GM18858 (cell line): Measurements from ENCODE around the gene MRM2.

Experiments used
- ATAC-seq: cut with Tn5 transposase; IDR thresholded peaks from one replicate; pipeline ENCODE4 v1.9.1; 2021; ENCODE audit not compliant: unreplicated experiment

The MRM2 gene

DNA sequence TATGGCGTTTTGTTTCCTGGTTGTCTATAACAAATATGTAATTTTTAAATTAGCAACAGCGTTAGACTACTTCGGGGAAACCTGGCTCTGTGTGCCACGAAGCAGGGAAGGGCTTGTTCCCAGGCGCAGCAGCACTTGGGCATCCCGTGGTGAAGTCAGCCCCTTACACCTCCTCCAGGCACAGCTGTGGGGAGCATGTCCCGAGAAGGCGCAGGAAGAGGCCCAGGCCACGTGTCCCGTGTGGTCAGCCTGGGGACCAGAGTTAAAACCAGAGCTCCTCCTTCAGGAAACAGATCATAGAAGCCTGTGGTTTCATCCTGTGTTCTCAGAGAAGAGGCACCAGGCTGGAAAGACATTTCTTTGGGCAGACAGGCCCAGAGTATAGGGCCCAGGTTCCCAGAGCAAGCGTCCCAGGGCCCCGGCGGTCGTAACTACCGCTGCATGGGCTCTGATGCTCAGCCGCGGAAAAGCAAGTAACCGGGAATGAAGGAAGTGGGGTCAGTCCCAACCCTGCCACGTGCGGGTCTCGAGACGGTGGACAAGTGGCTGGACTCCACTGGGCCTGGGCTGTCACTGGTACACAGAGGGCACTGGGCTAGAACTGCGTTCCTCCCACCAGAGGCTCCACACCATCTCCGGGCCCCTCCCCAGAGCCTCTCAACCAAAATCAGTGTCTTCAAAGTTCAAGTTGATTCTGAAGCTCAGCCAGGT lies 7.1 kb upstream of the MRM2 start:
- ATAC-seq, result no peak

DNA sequence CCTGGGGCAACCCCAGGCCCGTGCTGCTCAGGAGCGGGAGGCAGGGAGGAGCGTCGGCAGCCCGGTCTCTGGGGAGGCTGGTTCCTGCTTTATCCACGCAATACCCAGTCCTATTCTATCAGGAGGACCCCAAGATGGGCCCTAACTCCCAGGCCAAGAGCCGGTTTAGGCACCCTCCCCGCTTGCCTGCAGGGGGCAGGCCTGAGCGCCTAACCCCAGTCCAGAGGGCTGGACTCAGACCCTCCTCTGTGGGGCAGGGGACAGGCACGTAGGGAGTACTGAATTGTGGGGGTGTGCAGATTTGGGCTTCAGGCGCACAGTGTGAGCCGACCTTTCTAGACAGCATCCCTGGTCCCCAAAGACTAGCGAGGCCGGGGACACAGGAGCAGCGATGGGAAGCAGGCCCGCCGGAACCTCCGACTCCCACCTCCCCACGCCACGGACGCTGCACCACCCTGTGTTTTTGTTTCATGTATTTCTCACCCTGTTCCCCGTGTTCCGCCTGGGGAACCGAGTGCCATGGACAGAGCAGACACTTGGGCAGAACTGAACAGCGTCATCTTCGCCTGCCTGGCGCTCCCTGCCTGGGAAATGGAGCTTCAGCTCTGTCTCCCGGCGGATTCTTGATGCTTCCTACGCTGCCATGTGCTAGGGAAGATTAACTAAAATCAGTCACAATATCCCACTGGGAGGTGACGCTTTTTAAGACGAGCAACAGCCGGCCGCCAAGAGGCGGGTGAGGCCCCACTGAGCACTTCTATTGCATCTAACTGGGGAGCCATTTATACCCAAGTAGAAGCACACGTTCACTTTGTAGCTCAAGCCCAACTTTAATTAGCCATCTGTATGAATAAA lies 5.4 kb upstream of the MRM2 start:
- no peak for ATAC-seq

DNA sequence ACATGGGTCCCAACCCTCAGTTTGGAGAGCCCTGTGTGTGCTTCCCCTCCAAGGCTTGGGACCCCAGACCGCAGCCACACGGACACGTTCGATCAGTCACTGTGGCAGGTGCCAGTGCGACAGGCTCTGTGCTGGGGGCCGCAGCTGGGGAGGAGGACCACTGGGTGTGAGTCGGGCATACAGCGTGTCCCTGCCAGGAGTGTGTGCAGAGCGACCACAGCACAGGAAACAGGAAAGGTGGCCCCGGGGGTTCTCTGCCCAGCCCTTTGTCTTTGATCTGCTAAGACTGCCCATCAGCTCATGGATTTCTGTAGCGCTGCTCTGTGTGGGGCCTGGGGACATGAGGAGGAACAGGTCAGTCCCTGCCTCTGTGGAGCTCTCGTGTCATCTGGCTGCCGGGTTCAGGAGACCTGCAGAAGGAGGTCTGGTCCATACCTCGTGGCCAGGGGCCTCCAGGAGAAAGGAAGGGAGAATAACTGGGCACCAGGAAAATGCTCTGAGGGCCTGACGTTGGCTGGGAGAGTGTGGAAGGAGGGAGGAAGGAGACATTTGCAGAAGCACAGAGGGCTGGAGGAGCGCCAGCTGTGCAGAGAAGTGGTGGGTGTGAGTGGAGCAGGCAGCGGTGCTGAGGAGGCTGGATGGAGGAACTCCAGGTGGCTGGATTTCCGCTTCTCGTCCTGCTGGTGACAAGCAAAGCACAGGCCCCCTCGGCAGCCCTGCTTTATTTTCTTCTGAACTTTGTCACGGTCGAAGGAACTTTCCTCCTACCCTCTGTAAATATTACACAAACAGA lies 4.1 kb upstream of the MRM2 start:
- no peak for ATAC-seq

DNA sequence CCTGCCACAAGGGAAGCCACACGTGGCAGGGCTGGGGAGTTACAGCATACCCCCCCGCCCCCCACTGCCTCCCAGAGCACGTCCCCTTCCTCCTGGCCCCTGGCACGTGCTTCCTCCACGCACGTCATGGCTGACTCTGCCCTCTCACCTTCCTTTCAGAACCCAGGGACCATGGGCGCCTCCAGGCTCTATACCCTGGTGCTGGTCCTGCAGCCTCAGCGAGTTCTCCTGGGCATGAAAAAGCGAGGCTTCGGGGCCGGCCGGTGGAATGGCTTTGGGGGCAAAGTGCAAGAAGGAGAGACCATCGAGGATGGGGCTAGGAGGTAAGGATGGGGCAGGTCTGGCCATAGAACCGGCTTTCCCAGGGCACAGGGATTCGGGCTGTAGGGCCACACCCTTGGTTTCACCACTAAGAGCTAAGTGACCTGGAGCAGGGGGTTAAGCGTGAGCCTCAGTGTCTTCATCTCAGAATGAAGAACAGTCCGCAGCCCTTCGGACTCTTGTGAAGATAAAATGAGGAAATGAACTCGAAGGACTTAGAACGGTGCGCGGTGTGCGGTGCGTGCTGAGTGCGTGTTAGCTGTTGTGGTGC lies 2.5 kb upstream of the MRM2 start:
- ATAC-seq, result no peak

DNA sequence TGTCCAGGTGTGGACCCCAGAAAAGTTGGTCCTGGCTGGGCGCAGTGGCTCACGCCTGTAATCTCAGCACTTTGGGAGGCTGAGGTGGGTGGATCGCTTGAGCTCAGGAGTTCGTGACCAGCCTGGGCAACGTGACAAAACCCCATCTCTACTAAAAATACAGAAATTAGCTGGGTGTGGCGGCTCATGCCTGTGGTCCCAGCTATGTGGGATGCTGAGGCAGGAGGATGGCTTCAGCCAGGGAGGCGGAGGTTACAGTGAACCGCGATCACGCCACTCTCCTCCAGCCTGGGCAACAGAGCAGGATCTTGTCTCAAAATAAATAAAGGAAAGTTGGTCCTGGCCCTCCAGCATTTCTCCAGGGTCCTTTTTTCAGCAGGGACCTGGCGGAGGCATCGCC lies 1.5 kb upstream of the MRM2 start:
- no peak for ATAC-seq

DNA sequence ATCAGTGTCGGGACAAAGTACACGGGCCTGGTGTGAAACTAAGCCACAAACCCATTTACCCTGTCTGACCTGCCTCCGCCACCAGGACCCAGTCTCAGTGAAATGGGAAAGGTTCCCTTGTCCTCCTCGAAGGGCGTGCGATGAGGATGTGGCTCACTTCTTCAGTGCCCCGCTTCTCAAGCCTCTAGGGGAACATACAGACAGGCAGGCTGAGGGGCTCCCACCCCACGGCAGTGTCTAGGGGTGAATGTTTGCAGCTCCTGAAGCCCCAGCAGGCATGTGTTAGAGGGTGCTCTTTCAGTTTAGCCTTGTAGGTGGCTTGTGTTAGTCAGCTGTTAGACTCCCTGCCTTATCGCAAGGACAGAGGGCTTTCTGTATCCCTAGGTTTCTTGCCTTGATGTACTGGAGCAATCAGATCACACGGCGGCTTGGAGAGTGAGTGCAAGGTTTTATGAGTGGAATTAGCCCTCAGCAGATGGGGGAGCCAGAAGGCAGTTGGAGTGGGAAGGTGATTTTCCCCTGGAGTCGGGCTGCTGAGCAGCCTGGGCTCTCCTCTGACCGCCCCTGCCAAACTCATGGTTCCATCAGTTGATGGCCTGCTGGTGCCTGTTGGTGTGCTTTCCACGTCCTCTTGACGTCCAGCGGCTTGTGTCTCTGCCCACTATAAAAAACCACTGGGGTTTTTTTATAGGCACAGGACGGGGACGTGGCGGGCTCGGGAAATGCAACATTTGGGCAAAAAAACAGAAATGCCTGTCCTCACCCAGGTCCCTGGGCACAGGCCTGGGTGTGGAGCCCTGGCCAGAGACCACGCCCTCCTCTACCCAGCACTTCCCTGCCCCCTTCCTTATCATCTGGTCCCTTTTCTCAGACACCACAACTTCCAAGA lies 780 bp upstream of the MRM2 start:
- ATAC-seq, result no peak

DNA sequence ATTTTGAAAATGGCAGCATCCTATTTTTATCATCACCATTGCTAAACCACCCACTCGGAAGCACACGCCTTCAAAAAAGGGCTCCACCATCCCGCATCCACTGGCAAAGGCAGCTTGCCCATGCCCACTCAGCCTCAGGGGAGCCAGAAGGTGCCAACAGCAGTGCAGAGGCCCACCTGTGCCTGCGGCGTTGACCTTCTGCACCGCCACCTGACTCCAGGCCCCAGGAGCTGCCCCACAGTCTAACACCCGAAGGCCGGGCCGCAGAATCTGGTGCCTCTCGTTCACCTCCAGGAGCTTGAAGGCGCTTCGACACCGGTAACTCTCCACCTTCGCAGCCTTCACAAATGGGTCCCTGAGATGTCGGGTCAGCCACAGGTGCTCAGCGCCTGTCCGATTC lies 2.8 kb downstream of the MRM2 start:
- no peak for ATAC-seq

DNA sequence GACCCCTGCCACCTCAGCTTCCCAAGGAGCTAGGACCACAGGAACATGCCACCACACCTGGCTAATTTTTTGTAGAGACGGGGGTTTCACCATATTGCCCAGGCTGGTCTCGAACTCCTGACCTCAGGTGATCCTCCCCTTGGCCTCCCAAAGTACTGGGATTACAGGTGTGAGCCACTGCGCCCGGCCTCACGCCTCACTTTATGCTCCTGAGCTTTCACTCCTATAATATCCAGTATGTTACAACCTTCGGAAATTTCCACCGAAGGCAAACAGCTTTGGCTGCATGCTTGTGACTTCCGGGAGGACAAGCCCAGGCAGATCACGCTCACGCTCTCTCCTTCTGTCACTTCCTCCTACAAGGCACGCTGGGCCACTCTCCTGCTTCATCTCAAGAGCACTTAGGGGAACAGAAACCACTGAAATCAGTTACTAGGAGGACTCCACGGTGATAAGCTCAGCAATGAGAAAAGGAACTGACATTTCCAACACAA lies 4.8 kb downstream of the MRM2 start:
- ATAC-seq, result peak; percentile 75

DNA sequence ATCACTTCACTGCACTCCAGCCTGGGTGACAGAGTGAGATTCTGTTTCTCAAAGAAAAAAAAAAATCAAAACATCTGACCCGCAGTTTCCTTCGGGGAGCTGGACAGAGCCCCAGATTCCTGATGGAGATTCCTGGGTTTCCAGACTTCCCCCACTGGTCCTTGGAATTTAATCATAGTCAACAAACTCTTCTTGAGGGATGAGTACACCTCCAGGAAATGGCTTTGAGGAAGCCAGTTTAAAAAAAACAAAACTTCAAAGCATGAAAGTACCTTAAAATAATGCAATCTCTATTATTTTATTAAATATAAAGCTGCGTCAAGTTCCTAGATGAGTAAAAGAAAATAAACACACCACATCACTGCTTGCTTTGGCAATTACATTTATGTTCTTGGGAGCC lies 8.1 kb downstream of the MRM2 start:
- ATAC-seq, result no peak

DNA sequence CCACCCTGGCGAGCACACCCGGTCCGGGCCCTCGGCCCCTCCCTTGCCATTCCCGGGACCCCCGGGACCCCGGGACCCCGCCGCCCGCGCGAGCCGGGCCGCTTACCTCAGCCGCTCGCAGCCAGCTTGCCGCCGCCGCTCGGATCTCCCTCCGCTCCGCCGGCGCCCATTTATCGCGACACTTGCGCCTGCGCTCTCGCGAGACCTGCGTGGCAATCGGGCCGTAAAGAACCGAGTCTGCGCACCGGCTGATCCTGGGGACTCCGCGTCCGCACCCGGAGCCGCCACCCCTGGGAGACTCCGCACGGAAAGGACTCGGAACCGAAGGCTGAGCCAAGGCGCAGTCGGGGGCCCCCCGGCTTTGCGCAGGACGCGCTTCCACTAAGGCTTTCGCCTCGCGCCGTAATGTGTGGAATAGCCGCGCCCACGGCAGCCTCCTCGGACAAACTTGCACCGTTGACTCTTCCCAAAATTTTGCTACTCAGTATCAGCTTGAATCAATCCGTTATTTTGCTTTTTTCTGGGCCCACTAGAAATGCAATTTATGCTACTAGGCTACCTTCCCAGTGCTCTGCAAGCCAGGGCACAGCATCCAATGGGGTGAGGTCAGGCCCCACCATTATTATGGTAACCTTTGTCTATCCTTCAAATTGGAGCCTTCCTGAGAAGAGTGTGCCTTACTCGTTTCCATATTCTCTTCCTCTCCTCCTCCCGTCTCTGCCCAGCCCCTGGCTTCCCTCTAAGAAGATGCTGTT lies 9.1 kb downstream of the MRM2 start, which contains the start of gene MAD1L1:
MAD1L1 (minus strand) TSS at position 180 of the 755 bp plus-strand sequence. CDS start 2,812 bp downstream, outside the sequence.
- peak; percentile 35 for ATAC-seq

DNA sequence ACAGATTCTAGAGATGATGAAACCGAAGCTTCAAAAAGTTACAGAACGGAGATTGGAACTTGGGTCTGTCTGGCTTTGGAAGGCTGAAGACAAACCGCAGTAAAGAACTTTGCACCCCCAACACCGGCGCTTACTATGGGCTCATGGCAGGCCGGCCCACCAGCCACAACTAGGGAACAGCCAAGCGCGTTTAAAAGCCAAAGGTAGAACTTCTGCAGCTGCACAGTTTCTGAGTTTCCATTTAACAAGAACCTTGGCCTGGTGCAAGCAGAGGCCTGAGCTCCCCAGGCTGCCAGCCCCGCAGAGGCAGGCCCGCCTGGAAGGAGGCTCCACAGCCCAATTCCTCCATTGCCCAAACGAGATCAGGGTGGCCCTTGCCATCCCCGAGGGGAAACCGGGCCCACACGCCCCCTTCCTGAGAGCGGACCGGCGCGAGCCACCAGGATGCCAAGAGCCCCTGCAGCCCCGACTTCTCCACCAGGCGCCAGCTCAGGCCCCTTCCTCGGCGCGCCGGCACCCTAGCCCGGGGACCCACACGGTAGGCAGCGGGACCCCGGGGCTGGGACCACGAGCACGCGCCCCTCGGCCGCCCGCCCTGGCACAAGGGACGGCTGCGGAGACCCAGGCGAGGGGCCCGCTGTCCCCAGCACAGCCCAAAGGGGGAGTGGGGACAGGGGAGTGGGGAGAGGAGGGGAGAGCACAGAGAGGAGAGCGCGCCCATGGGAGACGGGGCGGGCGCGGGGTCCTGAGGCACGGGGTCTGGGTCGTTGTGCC lies 9.8 kb downstream of the MRM2 start:
- ATAC-seq, result no peak

DNA sequence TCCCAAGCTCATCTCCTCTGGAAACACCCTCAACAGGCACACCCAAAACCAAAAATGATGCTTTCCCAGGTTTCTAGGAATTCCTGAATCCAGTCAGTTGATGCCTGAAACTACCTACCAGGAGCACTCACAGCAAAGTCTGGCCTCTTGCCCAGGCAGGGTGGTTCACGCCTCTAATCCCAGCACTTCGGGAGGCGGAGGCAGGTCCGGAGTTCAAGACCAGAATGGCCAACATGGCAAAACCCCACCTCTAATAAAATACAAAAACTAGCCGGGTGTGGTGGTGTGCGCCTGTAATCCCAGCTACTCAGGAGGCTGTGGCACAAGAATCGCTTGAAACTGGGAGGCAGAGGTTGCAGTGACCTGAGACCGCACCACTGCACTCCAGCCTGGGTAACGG lies 11.1 kb downstream of the MRM2 start:
- no peak for ATAC-seq

DNA sequence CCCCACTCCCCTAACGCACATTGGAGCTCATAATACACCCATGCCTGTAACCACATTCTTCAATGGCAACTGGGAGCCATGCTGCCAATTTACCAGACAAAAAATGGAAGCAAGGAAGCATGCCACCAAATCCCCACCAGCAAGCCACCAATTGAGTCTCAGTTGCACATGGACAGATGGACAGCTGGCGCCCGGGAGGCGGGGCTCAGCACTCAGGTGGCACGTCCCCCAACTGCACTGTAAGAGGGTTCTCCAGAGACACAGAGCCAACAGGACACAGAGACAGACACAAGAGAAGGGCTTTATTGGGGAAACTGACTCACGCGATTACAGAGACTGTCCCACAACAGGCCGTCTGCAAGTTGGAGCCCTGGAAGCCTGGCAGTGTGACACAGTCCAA lies 11.8 kb downstream of the MRM2 start:
- ATAC-seq, result no peak

DNA sequence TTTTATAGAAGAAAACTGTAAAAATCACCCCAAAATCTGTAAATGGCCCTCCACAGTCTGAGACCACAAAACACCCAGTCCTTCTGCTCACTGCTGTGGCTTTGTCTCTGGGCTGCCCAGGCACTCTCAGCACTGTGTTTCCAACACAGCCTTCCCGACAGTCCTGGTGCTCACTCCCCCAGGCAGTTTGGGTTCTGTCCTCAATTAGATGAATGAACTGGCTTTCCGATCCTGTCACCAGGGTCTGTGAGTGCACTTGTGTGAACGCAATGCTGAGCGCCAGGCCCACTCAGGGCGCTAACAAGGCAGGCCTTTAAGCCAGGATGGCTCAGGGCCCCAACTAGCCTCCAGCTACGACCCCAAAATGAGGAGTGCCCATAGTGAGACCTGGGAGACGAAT lies 12.5 kb downstream of the MRM2 start:
- no peak for ATAC-seq

DNA sequence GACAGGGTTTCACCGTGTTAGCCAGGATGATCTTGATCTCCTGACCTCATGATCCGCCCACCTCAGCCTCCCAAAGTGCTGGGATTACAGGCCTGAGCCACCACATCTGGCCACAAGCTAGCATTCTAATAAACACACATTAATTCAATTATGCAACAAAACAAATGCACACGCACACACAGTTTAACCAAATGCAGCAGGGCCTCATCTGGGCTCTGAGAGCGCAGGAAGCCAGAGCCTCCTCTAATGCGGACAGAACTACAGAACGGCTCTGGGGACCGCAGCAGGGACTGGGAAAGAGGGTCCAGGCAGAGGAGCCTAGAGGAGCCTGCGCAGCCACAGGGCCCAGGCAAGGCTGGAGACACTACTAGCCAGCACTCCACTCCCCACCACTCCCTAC lies 13.1 kb downstream of the MRM2 start:
- no peak for ATAC-seq

DNA sequence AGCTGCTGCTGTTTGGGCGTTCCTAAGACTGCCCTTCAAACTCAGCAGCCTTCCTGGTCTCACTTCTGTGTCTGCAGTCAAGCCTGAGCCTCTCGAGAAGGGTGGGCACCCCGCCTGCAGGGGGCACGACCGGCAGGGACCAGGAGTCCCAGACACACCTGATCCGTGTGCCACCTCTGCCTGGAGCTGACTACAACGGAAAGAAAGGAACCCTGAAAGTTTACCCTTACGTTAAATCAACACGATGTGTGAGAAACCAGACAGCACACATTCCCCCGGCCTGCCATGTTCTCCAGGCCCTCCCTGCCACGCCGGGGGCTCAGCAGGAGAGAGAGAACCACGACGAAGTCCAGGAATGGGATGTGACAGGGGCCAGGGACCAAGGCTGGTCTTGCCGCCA lies 14.3 kb downstream of the MRM2 start:
- ATAC-seq, result no peak

DNA sequence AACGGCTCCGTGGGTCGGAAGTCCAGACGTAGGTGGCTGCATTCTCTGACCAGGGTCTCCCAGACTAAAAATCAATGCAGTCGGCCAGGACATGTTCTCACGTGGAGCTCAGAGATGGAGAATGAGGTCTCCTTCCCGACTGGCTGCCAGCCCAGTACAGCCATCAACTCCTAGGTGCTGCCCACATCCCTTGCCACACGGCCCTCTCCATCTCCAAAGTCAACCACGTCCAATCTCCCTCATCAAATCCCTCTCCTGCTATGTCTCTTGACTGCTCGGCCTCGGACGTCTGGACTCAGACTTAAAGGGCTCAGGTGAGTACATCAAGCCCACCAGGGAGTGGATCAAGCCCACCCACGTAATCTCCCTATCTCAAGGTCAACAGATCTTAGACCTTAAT lies 16.2 kb downstream of the MRM2 start:
- no peak for ATAC-seq

DNA sequence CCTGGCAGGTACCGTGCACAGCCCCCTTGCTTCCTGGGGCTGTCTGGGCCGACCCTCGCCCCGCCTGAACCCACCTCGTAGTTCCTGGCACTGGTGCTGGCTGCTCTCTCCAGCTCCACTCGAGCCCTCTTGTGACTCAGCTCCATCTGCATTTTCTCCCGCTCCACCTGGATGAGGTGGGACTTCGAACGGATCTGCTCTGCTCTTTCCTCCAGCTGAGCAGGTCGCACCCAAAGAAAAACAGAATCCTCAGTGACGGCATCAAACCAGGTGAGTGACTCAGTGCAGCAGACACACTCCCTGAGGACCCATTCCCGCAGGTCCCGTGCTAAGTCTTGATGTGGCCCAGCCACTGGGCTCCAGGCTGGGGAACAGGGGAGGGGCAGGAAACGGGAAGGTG lies 16.7 kb downstream of the MRM2 start:
- ATAC-seq, result no peak

DNA sequence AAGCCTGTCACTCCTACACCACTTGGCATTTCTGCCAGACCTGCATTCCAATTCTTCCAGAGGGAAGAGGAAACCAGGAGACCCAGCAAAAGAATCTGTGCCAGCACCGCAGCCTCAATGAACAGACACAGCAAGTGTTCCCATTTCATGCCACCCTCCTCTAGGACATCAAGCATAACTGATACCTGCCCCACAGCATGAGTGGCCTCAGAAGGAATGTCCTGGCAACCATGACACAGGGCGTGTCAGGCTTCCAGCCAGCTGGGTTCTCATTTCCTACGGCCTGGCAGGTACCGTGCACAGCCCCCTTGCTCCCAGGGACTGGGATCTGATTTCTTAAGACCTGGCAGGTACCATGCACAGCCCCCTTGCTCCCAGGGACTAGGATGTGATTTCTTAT lies 17.1 kb downstream of the MRM2 start:
- no peak for ATAC-seq
